Measurements from ENCODE around the gene NCKAP5. TPM values are rescaled to one million over a fixed set of nuclear protein-coding genes. Genes with fewer than 3 reads are reported as not detected.

Gene NCKAP5
- total RNA-seq, 1 donor from 2014 or later = 7.7 TPM

DNA sequence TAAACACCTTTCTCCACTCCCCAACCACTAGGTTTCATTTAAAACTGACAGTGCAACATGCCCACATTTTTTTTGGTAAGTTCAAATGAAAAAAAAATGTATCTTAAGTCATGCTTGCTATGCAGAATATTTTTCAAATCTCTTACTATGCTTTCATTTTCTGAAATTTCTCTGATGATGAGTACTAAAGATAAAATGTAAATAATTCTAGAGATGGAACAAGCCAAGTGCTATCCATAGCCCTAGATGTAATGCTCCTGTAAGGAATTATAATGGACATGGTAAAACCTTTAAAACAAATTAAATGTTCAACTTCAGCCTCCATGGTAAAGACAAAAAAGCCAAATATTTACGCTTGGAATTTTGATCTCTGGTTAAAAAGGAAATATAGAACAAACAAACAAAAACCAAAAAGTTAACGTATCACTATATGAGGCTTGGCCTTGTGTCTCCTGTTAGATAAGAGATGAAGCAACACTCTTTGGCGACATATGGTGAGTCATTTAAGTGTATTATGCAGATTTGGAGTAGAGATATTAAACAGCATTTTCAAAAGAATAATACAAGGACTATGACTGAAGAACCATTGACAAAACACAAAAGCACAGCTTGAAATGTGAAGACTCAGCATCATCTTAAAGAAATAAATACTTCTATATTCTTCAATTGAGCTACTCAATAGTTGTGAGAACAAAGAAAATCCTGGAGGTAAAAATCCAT is 506.2 kb downstream of the NCKAP5 start:
- H3K4me3 Mint-ChIP-seq = no peak overlapping the region
- H3K9me3 Mint-ChIP-seq = no peaks in the 10 kb centered on the region
- H3K27me3 Mint-ChIP-seq = no peaks in the 10 kb centered on the region
- H3K36me3 Mint-ChIP-seq = no peaks in the 10 kb centered on the region
- TF ChIP-seq, protein P1, sequence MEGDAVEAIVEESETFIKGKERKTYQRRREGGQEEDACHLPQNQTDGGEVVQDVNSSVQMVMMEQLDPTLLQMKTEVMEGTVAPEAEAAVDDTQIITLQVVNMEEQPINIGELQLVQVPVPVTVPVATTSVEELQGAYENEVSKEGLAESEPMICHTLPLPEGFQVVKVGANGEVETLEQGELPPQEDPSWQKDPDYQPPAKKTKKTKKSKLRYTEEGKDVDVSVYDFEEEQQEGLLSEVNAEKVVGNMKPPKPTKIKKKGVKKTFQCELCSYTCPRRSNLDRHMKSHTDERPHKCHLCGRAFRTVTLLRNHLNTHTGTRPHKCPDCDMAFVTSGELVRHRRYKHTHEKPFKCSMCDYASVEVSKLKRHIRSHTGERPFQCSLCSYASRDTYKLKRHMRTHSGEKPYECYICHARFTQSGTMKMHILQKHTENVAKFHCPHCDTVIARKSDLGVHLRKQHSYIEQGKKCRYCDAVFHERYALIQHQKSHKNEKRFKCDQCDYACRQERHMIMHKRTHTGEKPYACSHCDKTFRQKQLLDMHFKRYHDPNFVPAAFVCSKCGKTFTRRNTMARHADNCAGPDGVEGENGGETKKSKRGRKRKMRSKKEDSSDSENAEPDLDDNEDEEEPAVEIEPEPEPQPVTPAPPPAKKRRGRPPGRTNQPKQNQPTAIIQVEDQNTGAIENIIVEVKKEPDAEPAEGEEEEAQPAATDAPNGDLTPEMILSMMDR (conservative IDR thresholded peaks at IDR 0.05) = no peak
- DNase-seq (ENCODE audit: extremely low spot score, unreplicated experiment) = no peak
- no peaks in the 10 kb centered on the region for H3K4me1 Mint-ChIP-seq (ENCODE audit: unreplicated experiment)
- no peak overlapping the region for H3K27ac Mint-ChIP-seq

DNA sequence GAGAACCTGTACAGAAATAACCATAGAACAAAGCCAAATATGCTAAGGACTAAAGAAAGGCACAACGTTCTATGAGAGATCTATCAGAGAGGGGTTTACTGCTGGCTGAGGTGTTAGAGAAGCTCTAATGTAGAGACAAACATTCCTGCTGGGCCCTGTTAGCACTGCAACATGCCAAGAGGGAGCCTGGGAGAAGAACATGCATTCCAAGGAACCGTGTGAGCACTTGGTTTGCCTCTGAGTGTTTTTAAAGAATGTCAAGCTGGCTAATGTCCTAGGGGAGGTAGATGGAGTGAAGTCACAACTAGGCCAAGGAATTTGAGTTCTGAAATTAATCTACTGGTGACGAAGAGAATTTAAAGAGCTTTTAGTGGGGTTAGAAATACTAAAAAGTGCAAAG is 514.0 kb downstream of the NCKAP5 start:
- Mint-ChIP-seq H3K27me3 (no peaks in the 10 kb centered on the region), H3K27ac (no peak overlapping the region), H3K36me3 (no peaks in the 10 kb centered on the region), H3K9me3 (no peaks in the 10 kb centered on the region), H3K4me3 (no peak overlapping the region), H3K4me1 (ENCODE audit: unreplicated experiment) (no peaks in the 10 kb centered on the region)
- DNase-seq (ENCODE audit: extremely low spot score, unreplicated experiment) = no peak
- TF ChIP-seq, protein P1 (conservative IDR thresholded peaks at IDR 0.05) = no peak

DNA sequence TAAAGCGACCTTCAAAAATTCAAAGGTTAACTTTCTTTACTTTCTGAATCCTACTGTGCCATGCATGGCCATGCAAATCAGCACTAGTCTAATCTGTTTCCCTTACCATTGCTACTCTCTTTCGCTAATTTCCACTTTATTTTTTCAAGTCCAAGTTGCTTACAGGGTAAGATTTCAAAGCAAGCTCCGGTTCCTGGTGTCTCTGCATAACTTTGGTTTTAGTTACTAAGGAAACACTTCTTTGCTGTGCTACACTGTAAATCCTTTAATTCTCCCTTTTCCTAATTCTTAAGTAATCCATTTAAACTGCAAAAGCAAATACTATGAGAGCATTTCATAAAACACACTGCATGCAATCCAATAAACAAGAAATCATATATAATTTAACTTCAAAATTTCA is 514.7 kb downstream of the NCKAP5 start:
- Mint-ChIP-seq H3K4me3 (no peak overlapping the region), H3K27ac (no peak overlapping the region), H3K36me3 (no peaks in the 10 kb centered on the region), H3K9me3 (no peaks in the 10 kb centered on the region), H3K4me1 (ENCODE audit: unreplicated experiment) (no peaks in the 10 kb centered on the region), H3K27me3 (no peaks in the 10 kb centered on the region)
- TF ChIP-seq, protein P1 (conservative IDR thresholded peaks at IDR 0.05) = no peak
- no peak for DNase-seq (ENCODE audit: extremely low spot score, unreplicated experiment)

DNA sequence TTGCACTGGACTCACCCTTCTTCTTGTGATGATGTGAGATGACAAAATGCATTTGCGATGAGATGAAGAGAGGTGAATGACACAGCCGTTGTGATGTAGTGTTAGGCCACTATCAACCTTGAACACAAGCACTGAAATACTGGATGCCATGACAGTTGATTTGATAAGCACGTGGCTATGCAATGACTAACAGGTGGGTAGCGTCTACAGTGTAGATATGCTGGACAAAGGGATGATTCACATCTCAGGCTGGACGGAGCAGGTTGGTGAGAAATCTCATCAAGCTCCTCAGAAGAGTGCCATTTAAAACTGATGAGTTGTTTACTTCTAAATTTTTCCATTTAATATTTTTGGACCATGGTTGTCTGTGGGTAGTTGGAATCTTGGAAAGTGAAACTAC is 522.5 kb downstream of the NCKAP5 start:
- H3K4me1 Mint-ChIP-seq (ENCODE audit: unreplicated experiment) = no peaks in the 10 kb centered on the region
- TF ChIP-seq, protein P1 (conservative IDR thresholded peaks at IDR 0.05) = no peak
- no peaks in the 10 kb centered on the region for H3K9me3 Mint-ChIP-seq
- H3K27ac Mint-ChIP-seq = no peak overlapping the region
- H3K36me3 Mint-ChIP-seq = no peaks in the 10 kb centered on the region
- no peak for DNase-seq (ENCODE audit: extremely low spot score, unreplicated experiment)
- H3K27me3 Mint-ChIP-seq = no peaks in the 10 kb centered on the region
- H3K4me3 Mint-ChIP-seq = no peak overlapping the region

DNA sequence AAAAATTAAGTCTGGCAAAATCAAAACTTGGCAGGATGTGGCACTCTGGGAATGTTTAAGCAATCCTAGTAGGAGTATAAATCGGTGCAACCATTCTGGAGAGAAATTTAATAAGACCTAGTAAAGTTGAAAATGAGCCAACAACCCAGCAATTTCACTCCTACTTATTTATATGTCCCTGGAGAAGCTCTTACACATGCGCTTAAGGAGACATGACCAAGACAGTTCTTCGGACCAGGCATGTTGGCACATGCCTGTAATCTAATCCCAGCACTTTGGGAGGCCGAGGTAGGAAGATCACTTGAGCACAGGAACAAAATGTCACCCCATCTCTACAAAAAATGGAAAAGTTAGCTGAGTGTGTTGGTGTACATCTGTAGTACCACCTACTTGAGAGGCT is 523.7 kb downstream of the NCKAP5 start:
- no peak for DNase-seq (ENCODE audit: extremely low spot score, unreplicated experiment)
- no peaks in the 10 kb centered on the region for H3K27me3 Mint-ChIP-seq

More for the DNA sequence above, 523.7 kb downstream of the NCKAP5 start:
- Mint-ChIP-seq H3K27ac (no peak overlapping the region), H3K36me3 (no peaks in the 10 kb centered on the region), H3K4me1 (ENCODE audit: unreplicated experiment) (no peaks in the 10 kb centered on the region), H3K4me3 (no peak overlapping the region), H3K9me3 (no peaks in the 10 kb centered on the region)
- TF ChIP-seq, protein P1 (conservative IDR thresholded peaks at IDR 0.05) = no peak
